Measurements from ENCODE around the gene NETO1. TPM values are rescaled to one million over a fixed set of nuclear protein-coding genes. Genes with fewer than 3 reads are reported as not detected.

The NETO1 gene
- total RNA-seq, 4 donors from 2014 or later, result 0.47 to 7.6 TPM; not detected in 2

DNA sequence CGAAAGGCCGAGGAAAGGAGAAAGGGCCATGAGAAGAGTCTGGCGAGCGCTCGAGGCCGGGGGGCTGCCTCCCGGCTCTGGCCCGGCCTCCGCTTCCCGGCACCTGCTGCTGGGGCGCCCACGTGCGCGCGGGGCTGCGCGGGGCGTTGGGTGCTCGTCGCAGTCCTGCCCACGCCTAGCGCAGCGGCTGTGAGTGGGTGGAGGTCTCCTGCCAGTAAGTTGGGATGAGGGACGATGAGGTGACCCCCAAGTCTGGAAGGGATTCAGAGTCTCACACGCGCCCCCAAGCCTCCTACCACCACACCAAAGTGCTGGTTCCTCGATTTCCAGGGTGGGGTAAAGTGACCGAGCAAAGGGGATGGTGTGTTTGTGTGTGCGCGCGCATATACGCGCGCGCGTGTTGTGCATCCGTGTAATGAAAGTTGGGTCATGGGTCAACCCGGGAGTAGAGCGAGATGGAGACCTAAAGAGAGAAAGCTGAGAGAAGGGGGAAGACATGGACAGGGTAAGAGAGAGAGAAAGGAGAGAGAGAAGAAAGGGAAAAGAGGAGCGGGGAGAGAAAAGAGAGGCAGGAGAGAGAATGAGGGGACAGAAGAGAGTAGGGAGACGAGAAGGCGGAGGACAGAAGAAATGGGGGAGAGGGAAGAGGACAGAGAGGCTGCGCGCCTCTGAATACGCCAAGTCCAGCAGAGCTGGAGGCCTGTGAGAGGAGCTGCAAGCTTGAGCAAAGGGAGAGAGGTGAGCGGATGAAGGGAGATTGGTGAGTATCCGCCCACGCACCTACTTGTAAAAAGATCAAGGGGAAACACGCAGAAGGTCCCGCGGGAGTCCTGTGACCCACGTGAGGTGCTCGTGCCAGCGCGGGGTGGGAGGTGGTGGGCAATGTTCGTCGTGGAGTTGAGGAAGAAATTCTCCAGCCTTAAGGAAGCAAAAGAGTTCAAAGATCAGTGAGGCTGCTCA lies 1.7 kb upstream of the NETO1 start:
- no peak for DNase-seq (ENCODE audit: low spot score in 2 of 2)
- Histone ChIP-seq H3K27ac (no peak overlapping the region), H3K27me3 (peaks cover 43% of the 10 kb centered on the region), H3K36me3 (no peaks in the 10 kb centered on the region), H3K4me3 (peak overlapping the region; percentile 40), H3K4me1 (peaks cover 24% of the 10 kb centered on the region), H3K9me3 (no peaks in the 10 kb centered on the region)
- 9% methylated on average over 55 of the region's 57 CpGs for WGBS
- TF ChIP-seq POLR2A (IDR thresholded peaks at IDR 0.05) (no peak), POLR2AphosphoS5 (IDR thresholded peaks at IDR 0.05) (no peak), EP300 (IDR thresholded peaks at IDR 0.05) (no peak)
- TF ChIP-seq, protein P1, sequence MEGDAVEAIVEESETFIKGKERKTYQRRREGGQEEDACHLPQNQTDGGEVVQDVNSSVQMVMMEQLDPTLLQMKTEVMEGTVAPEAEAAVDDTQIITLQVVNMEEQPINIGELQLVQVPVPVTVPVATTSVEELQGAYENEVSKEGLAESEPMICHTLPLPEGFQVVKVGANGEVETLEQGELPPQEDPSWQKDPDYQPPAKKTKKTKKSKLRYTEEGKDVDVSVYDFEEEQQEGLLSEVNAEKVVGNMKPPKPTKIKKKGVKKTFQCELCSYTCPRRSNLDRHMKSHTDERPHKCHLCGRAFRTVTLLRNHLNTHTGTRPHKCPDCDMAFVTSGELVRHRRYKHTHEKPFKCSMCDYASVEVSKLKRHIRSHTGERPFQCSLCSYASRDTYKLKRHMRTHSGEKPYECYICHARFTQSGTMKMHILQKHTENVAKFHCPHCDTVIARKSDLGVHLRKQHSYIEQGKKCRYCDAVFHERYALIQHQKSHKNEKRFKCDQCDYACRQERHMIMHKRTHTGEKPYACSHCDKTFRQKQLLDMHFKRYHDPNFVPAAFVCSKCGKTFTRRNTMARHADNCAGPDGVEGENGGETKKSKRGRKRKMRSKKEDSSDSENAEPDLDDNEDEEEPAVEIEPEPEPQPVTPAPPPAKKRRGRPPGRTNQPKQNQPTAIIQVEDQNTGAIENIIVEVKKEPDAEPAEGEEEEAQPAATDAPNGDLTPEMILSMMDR (IDR thresholded peaks at IDR 0.05), result no peak

DNA sequence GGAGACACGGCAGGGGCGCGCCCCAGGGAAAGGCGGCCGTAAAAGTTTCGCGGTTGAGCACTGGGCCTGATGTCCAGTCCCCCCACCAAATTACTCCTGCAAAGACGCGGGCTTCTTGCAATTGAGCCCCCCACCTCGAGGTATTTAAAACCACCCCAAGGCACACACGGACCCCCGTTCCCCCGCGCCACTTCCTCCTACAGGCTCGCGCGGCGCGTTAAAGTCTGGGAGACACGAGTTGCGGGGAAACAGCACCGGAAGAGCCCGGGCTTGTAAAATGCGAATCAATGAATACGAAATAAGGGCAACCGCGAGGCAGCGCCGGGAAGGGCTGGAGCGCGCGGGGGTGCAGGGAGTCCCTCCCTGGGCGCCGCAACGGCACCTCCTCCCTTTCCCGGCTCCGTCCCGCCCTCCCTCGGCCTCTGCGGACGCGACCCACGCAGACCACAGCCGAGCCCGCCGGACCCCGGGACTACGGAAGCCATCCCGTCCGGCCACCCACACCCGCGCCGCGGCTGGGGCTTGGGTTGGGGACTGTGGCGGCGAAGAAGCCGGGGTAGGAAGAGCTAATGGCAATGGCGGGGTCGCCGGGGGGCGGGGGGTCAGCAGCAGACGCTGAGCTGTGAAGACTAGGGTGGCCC lies 918 bp upstream of the NETO1 start:
- WGBS, result 3% methylated on average over 18 of the region's 62 CpGs
- Histone ChIP-seq H3K9me3 (no peaks in the 10 kb centered on the region), H3K27me3 (peaks cover 43% of the 10 kb centered on the region), H3K4me1 (peaks cover 24% of the 10 kb centered on the region), H3K27ac (no peak overlapping the region), H3K4me3 (peak overlapping the region; percentile 40), H3K36me3 (no peaks in the 10 kb centered on the region)
- TF ChIP-seq EP300 (IDR thresholded peaks at IDR 0.05), result no peak
- TF ChIP-seq, protein P1 (IDR thresholded peaks at IDR 0.05), result no peak
- TF ChIP-seq POLR2AphosphoS5 (IDR thresholded peaks at IDR 0.05), result no peak
- TF ChIP-seq POLR2A (IDR thresholded peaks at IDR 0.05), result no peak
- no peak for DNase-seq (ENCODE audit: low spot score in 2 of 2)

DNA sequence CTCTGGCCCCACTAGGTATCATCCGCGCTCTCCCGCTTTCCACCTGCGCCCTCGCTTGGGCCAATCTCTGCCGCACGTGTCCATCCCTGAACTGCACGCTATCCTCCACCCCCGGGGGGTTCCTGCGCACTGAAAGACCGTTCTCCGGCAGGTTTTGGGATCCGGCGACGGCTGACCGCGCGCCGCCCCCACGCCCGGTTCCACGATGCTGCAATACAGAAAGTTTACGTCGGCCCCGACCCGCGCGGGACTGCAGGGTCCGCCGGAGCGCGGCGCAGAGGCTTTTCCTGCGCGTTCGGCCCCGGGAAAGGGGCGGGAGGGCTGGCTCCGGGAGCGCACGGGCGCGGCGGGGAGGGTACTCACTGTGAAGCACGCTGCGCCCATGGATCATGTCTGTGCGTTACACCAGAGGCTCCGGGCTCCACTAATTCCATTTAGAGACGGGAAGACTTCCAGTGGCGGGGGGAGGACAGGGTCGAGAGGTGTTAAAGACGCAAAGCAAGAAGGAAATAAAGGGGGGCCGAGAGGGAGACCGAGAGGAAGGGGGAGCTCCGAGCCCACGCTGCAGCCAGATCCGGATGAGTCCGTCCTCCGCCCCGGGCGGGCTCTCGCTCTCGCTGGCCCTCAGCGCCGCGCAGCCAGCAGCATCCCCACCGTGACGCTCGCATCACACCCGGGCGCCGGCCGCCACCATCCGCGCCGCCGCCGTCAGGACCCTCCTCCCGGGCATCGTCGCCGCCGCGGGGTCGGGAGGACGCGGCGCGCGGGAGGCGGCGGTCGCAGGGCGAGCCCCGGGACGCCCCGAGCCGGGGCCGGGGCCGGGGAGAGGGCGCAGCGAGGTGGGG lies 664 bp downstream of the NETO1 start:
- no peaks in the 10 kb centered on the region for H3K36me3 ChIP-seq
- H3K27ac ChIP-seq, result no peak overlapping the region
- WGBS, result 7% methylated on average over 58 of the region's 102 CpGs
- H3K4me1 ChIP-seq, result peaks cover 24% of the 10 kb centered on the region
- DNase-seq (ENCODE audit: low spot score in 2 of 2), result no peak
- H3K9me3 ChIP-seq, result no peaks in the 10 kb centered on the region
- H3K4me3 ChIP-seq, result peak overlapping the region; percentile 40
- peaks cover 43% of the 10 kb centered on the region for H3K27me3 ChIP-seq
- TF ChIP-seq POLR2A (IDR thresholded peaks at IDR 0.05) (no peak), POLR2AphosphoS5 (IDR thresholded peaks at IDR 0.05) (no peak), EP300 (IDR thresholded peaks at IDR 0.05) (no peak)
- TF ChIP-seq, protein P1 (IDR thresholded peaks at IDR 0.05), result no peak

DNA sequence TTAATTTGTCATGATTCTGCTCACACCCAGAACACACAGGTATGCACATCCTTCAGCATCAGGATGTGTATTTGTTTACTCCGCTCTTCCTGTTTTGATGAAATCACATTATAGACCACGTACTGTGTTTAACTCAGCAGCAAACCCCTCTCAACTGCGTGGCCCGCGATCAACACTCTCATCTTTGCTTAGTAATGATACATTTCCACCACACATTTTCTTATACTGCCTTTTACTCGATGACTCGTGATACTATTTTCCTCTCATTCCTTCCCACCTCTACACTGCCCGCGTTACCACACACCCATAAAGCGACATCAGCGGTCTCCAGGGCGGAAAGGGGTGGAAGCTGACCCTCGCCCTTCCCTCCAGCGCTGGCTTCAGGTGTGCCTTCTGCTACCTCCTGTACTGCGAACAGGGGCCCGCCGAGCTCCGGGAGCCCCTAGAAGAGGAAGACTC lies 1.3 kb downstream of the NETO1 start:
- Histone ChIP-seq H3K4me1 (peaks cover 24% of the 10 kb centered on the region), H3K36me3 (no peaks in the 10 kb centered on the region), H3K27me3 (peaks cover 43% of the 10 kb centered on the region), H3K27ac (no peak overlapping the region), H3K4me3 (peak overlapping the region; percentile 40), H3K9me3 (no peaks in the 10 kb centered on the region)
- no peak for TF ChIP-seq POLR2AphosphoS5 (IDR thresholded peaks at IDR 0.05)
- no peak for TF ChIP-seq EP300 (IDR thresholded peaks at IDR 0.05)
- 9% methylated on average over 18 of the region's 18 CpGs for WGBS
- DNase-seq (ENCODE audit: low spot score in 2 of 2), result no peak

DNA sequence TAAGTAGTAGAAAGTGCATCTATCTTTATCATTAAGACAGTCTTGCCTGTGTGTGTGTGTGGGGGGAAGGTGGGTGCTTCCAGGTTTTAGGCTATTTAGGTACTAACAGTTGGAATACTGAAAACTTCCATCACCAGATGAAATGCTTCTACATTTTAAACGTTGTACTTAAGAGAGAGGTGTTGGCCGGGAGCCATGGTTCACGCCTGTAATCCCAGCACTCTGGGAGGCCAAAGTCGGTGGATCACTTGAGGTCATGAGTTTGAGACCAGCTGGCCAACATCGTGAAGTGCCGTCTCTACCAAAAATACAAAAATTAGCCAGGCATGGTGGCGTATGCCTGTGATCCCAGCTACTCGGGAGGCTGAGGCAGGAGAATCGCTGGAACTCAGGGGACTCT lies 4.0 kb downstream of the NETO1 start:
- Histone ChIP-seq H3K27me3 (peaks cover 30% of the 10 kb centered on the region), H3K9me3 (no peaks in the 10 kb centered on the region), H3K36me3 (no peaks in the 10 kb centered on the region), H3K27ac (no peak overlapping the region), H3K4me3 (no peak overlapping the region), H3K4me1 (peaks cover 20% of the 10 kb centered on the region)
- TF ChIP-seq POLR2AphosphoS5 (IDR thresholded peaks at IDR 0.05) (no peak), EP300 (IDR thresholded peaks at IDR 0.05) (no peak), POLR2A (IDR thresholded peaks at IDR 0.05) (no peak)
- TF ChIP-seq, protein P1 (IDR thresholded peaks at IDR 0.05), result no peak
- DNase-seq (ENCODE audit: low spot score in 2 of 2), result no peak
- whole genome bisulfite sequencing, result 81% methylated on average over 9 of the region's 9 CpGs
